ENCODE measurements around the gene BMP10.

DNA sequence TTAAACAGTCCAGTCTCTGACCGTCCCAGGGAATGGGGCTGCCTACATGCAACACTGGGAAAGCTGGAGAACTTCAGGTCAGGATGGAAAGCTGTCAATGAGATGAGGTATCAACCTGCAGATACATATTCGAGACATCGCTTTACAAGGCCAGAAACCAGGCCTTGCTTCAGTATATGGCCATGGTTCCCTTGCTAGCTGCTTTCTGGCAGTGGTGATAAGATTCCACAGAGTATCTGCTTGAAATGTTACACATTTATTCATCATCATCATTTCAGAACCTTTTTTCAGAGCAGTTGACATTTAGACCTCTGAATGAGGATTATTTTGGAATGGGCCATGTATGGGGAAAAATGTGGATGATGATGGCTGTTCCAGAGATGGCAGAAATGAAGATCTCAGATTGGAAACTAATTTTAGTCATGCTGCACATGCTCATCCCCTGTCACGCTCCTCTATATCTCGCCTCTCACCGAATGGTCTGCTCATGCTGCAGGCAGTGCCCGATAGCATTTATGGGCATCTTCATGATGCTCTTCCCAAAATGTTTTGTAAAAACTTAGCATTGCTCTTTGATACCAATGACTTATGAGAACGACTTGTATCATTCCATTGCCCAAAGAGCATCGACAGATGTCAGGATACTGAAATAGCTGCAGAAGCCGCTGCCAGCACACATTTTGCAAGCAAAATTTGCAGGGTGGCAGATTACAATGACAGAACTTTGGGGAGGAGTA is 14.0 kb upstream of the BMP10 start:
- TF ChIP-seq, protein P1, sequence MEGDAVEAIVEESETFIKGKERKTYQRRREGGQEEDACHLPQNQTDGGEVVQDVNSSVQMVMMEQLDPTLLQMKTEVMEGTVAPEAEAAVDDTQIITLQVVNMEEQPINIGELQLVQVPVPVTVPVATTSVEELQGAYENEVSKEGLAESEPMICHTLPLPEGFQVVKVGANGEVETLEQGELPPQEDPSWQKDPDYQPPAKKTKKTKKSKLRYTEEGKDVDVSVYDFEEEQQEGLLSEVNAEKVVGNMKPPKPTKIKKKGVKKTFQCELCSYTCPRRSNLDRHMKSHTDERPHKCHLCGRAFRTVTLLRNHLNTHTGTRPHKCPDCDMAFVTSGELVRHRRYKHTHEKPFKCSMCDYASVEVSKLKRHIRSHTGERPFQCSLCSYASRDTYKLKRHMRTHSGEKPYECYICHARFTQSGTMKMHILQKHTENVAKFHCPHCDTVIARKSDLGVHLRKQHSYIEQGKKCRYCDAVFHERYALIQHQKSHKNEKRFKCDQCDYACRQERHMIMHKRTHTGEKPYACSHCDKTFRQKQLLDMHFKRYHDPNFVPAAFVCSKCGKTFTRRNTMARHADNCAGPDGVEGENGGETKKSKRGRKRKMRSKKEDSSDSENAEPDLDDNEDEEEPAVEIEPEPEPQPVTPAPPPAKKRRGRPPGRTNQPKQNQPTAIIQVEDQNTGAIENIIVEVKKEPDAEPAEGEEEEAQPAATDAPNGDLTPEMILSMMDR (IDR thresholded peaks at IDR 0.05 in 8 of 11, conservative IDR thresholded peaks at IDR 0.05 in 3 of 11), result no peak
- TF ChIP-seq POLR2A (IDR thresholded peaks at IDR 0.05), result no peak

Measured in spleen (tissue), 7 donors.